HCT116 (cell line): ENCODE data around the gene HIPK2. TPM values are rescaled to one million over a fixed set of nuclear protein-coding genes. Genes with fewer than 3 reads are reported as not detected.

Source experiments
- ATAC-seq: fragments of 200-7000 bp; cut with Tn5 transposase; 2 replicates; pipeline ENCODE4 v1.9.1; 2020; ENCODE audit warnings: mild to moderate bottlenecking, moderate library complexity
- BruUV-seq: library from RNA; stranded (reverse); fragments of 400-500 nt; replicated peaks from 2 replicates; lab custom pipeline; 2021; lab: Mats Ljungman, UMichigan
- CTCF ChIA-PET: fragments of 300-600 bp; sonication (Branson Sonifier 250); formaldehyde crosslinking; loops from one replicate; lab custom pipeline; 2021; ENCODE audit warnings: antibody characterized with exemption; lab: Charles Lee
- POLR2A ChIA-PET: fragments of 300-600, 350-600 bp; sonication (Branson Sonifier 250); formaldehyde crosslinking; loops from one replicate; lab custom pipeline; 2021; ENCODE audit warnings: antibody characterized with exemption; lab: Charles Lee
- RAD21 ChIA-PET, 2 experiments: fragments of 300-600 bp; sonication (Branson Sonifier 250); formaldehyde crosslinking; loops; one replicate each; lab custom pipeline; 2023; ENCODE audit warnings: low total read pairs in 2 of 2; ENCODE audit not compliant: uncharacterized antibody in 2 of 2, unreplicated experiment in 2 of 2, low non-redundant PET in 1 of 2; lab: Charles Lee
- DNase-seq: peaks from one replicate; pipeline ENCODE4 v3.0.0-alpha.2; 2010; ENCODE audit warnings: low read depth, low spot score
- H2AFZ ChIP-seq: fragments of 200-600 bp; shearing (Covaris generic), sonication (generic); 2 replicates; pipeline ENCODE4 v1.6.1; 2017; ENCODE audit warnings: low read depth, mixed run types, mixed read lengths, antibody characterized with exemption, low read length; ENCODE audit not compliant: poor library complexity, severe bottlenecking
- H3K27ac ChIP-seq: 2 replicates; pipeline ENCODE4 v1.5.1; 2012; ENCODE audit warnings: low read depth, low read length
- H3K27me3 ChIP-seq: fragments of 200-600 bp; sonication (generic); 2 replicates; pipeline ENCODE4 v1.6.1; 2016; ENCODE audit warnings: mixed run types, low read length, mixed read lengths; ENCODE audit not compliant: insufficient read depth
- H3K36me3 ChIP-seq, 2 experiments: fragments of 200-500 bp in 1 of 2; fragments of 200-600 bp in 1 of 2; sonication (Bioruptor generic) in 1 of 2; sonication (generic) in 1 of 2; 2 replicates each; pipeline versions ENCODE4 v1.5.1 to v1.6.1; 2014 to 2016; ENCODE audit warnings: low read length in 2 of 2, inconsistent platforms in 1 of 2, mixed read lengths in 1 of 2, mixed run types in 1 of 2; ENCODE audit not compliant: insufficient read depth in 2 of 2, control insufficient read depth in 1 of 2
- H3K4me1 ChIP-seq, 2 experiments: fragments of 200-600 bp in 1 of 2; sonication (generic) in 1 of 2; 2 replicates each; pipeline versions ENCODE4 v1.5.1 to v1.6.1; 2012 to 2017; ENCODE audit warnings: low read length in 2 of 2, inconsistent platforms in 1 of 2, mild to moderate bottlenecking in 1 of 2, mixed read lengths in 1 of 2, mixed run types in 1 of 2, moderate library complexity in 1 of 2; ENCODE audit not compliant: insufficient read depth in 2 of 2, control insufficient read depth in 1 of 2
- H3K4me2 ChIP-seq: fragments of 200-600 bp; sonication (generic); 2 replicates; pipeline ENCODE4 v1.6.1; 2017; ENCODE audit warnings: mixed run types, low read length, mixed read lengths
- H3K4me3 ChIP-seq, 2 experiments: fragments of 200-600 bp in 1 of 2; sonication (generic) in 1 of 2; replicated peaks in 1 of 2; 2 replicates each; pipeline ENCODE4 v1.5.1; 2011 to 2016; ENCODE audit warnings: low read length in 2 of 2, control low read depth in 1 of 2, low read depth in 1 of 2, mild to moderate bottlenecking in 1 of 2, mixed read lengths in 1 of 2, mixed run types in 1 of 2
- H3K79me2 ChIP-seq: fragments of 200-600 bp; sonication (generic); 2 replicates; pipeline ENCODE4 v1.6.1; 2017; ENCODE audit warnings: mild to moderate bottlenecking, mixed run types, low read length, moderate library complexity, mixed read lengths; ENCODE audit not compliant: insufficient read depth
- H3K9ac ChIP-seq: fragments of 200-600 bp; sonication (generic); 2 replicates; pipeline ENCODE4 v1.6.1; 2016; ENCODE audit warnings: low read length, mixed read lengths
- H3K9me2 ChIP-seq: fragments of 200-600 bp; sonication (generic), shearing (Covaris generic); 2 replicates; pipeline ENCODE4 v1.6.1; 2017; ENCODE audit warnings: mixed run types, mild to moderate bottlenecking, moderate library complexity; ENCODE audit not compliant: insufficient read depth
- H3K9me3 ChIP-seq, 2 experiments: fragments of 200-500 bp in 1 of 2; fragments of 200-600 bp in 1 of 2; sonication (Bioruptor generic) in 1 of 2; sonication (generic) in 1 of 2; 2 replicates each; pipeline ENCODE4 v1.6.1; 2014 to 2017; ENCODE audit warnings: low read length in 2 of 2, mixed read lengths in 2 of 2, inconsistent platforms in 1 of 2, low read depth in 1 of 2, mild to moderate bottlenecking in 1 of 2, mixed run types in 1 of 2, moderate library complexity in 1 of 2; ENCODE audit not compliant: control insufficient read depth in 1 of 2, insufficient read depth in 1 of 2
- H4K20me1 ChIP-seq: fragments of 200-600 bp; sonication (generic), shearing (Covaris generic); 2 replicates; pipeline ENCODE4 v1.6.1; 2017; ENCODE audit warnings: mixed run types, mild to moderate bottlenecking, moderate library complexity; ENCODE audit not compliant: insufficient read depth
- CBX3 ChIP-seq: IDR thresholded peaks from 2 replicates; pipeline ENCODE4 v1.6.1; 2012; ENCODE audit warnings: low read depth
- CEBPB ChIP-seq: IDR thresholded peaks from 2 replicates; pipeline ENCODE4 v1.6.1; 2012; ENCODE audit warnings: low read depth
- EZH2 ChIP-seq: fragments of 200-600 bp; sonication (generic); IDR thresholded peaks from 2 replicates; pipeline ENCODE4 v1.6.1; 2017; ENCODE audit warnings: antibody characterized with exemption, mixed run types
- FOSL1 ChIP-seq: IDR thresholded peaks from 2 replicates; pipeline ENCODE4 v1.6.1; 2012; ENCODE audit warnings: low read depth
- POLR2AphosphoS5 ChIP-seq: IDR thresholded peaks from 2 replicates; pipeline ENCODE4 v1.6.1; 2011; ENCODE audit warnings: mild to moderate bottlenecking, low read depth, low read length, moderate library complexity
- RAD21 ChIP-seq: IDR thresholded peaks from 2 replicates; pipeline ENCODE4 v1.6.1; 2012; ENCODE audit warnings: low read depth, mild to moderate bottlenecking
- ZFX ChIP-seq: fragments of 450-650 bp; IDR thresholded peaks from 2 replicates; pipeline ENCODE4 v1.6.1; 2017
- intact Hi-C: fragments of 100-400 bp; cut with micrococcal nuclease; formaldehyde crosslinking; loops from 2 replicates; pipeline ENCODE4 v1.10.0; 2022
- total RNA-seq: library from RNA; stranded (reverse); gene quantifications from one replicate; pipeline ENCODE4 v1.2.1, GENCODE V29; 2021; ENCODE audit not compliant: unreplicated experiment
- TF ChIP-seq, protein P1 (sequence below), 3 experiments: fragments of 200-600 bp in 1 of 3; sonication (generic) in 1 of 3; IDR thresholded peaks in 2 of 3; conservative IDR thresholded peaks in 1 of 3; 2 replicates each; pipeline ENCODE4 v1.5.1; 2012 to 2017; ENCODE audit warnings: low read depth in 2 of 3, low read length in 2 of 3, antibody characterized with exemption in 1 of 3, borderline replicate concordance in 1 of 3, control low read depth in 1 of 3, mild to moderate bottlenecking in 1 of 3, mixed read lengths in 1 of 3, mixed run types in 1 of 3, moderate library complexity in 1 of 3; ENCODE audit not compliant: insufficient read depth in 1 of 3

Gene HIPK2
- total RNA-seq, 1 experiment from 2014 or later, result 49.5 TPM

GRCh38 chr7:139753081-139753692 is 24.6 kb downstream of the HIPK2 start:
- peaks cover 9 to 17% of the 10 kb centered on the region in 2 experiments for H3K4me1 ChIP-seq
- H3K9me3 ChIP-seq, result no peaks in the 10 kb centered on the region
- ChIA-PET POLR2A (no interaction called here), CTCF (interaction anchor here (1.0 to 1.4 kb wide), 4 partner anchors 9 to 134 kb away, joined by 3 to 6 read pairs (median 4); no protein-coding TSS in a partner anchor), RAD21 (interaction anchor here in 1 of 2 experiments (0.8 kb wide), 1 partner anchor 121 kb away, joined by 3 read pairs; no protein-coding TSS in a partner anchor)
- no peaks in the 10 kb centered on the region for H3K27me3 ChIP-seq
- H3K36me3 ChIP-seq, result no peaks in the 10 kb centered on the region
- H4K20me1 ChIP-seq, result no peaks in the 10 kb centered on the region
- peak overlapping the region; percentile 35 for H3K4me2 ChIP-seq
- DNase-seq (no peak), ATAC-seq (peak; percentile 93)
- H3K4me3 ChIP-seq, result no peak overlapping the region
- intact Hi-C loops, result no loop called here
- H3K27ac ChIP-seq, result no peak overlapping the region
- TF ChIP-seq ZFX (no peak), CBX3 (no peak), EZH2 (no peak), FOSL1 (no peak), CEBPB (no peak), POLR2AphosphoS5 (no peak), RAD21 (0 out of 2 replicates have a peak, but pooled peaks have one; percentile 10)
- TF ChIP-seq, protein P1, sequence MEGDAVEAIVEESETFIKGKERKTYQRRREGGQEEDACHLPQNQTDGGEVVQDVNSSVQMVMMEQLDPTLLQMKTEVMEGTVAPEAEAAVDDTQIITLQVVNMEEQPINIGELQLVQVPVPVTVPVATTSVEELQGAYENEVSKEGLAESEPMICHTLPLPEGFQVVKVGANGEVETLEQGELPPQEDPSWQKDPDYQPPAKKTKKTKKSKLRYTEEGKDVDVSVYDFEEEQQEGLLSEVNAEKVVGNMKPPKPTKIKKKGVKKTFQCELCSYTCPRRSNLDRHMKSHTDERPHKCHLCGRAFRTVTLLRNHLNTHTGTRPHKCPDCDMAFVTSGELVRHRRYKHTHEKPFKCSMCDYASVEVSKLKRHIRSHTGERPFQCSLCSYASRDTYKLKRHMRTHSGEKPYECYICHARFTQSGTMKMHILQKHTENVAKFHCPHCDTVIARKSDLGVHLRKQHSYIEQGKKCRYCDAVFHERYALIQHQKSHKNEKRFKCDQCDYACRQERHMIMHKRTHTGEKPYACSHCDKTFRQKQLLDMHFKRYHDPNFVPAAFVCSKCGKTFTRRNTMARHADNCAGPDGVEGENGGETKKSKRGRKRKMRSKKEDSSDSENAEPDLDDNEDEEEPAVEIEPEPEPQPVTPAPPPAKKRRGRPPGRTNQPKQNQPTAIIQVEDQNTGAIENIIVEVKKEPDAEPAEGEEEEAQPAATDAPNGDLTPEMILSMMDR (IDR thresholded peaks at IDR 0.05 in 2 of 3, conservative IDR thresholded peaks at IDR 0.05 in 1 of 3; ENCODE audit: borderline replicate concordance in 1 of 3, insufficient read depth in 1 of 3, low read depth in 2 of 3, low read length in 2 of 3), result peak in 2 of 3 experiments; percentile 39 to 50; a peak in 4 of 6 replicates
- peaks cover 67% of the 10 kb centered on the region for H3K79me2 ChIP-seq
- H3K9me2 ChIP-seq, result no peaks in the 10 kb centered on the region
- H2AFZ ChIP-seq, result no peak overlapping the region
- BruUV-seq, result no TSS peak
- no peak overlapping the region for H3K9ac ChIP-seq
